GM10248 (cell line): ENCODE results near the gene SURF1.
"Not testable (repeated sequence)": the region's sequence is repeated elsewhere in the genome, so short reads cannot be mapped to it uniquely, and the experiment has no call there.

Experiments
- CTCF ChIA-PET: fragments of 300-600 bp; sonication (Branson Sonifier 250); formaldehyde crosslinking; extraction: SDS; loops from one replicate; lab custom pipeline; 2021; ENCODE audit warnings: antibody characterized with exemption; lab: Yijun Ruan, JAX
- POLR2A ChIA-PET: fragments of 350-650 bp; sonication (Branson Sonifier 250); formaldehyde crosslinking; extraction: SDS; loops from one replicate; lab custom pipeline; 2020; ENCODE audit warnings: antibody characterized with exemption; lab: Yijun Ruan, JAX
- DNase-seq: peaks from one replicate; pipeline ENCODE4 v3.0.0; 2012; ENCODE audit errors: extremely low spot score
- TF ChIP-seq, protein P1 (sequence below): IDR thresholded peaks from 2 replicates; pipeline ENCODE4 v1.5.1; 2012; ENCODE audit warnings: mild to moderate bottlenecking, low read depth; ENCODE audit errors: extremely low read depth, missing control alignments, control extremely low read depth

The SURF1 gene

DNA sequence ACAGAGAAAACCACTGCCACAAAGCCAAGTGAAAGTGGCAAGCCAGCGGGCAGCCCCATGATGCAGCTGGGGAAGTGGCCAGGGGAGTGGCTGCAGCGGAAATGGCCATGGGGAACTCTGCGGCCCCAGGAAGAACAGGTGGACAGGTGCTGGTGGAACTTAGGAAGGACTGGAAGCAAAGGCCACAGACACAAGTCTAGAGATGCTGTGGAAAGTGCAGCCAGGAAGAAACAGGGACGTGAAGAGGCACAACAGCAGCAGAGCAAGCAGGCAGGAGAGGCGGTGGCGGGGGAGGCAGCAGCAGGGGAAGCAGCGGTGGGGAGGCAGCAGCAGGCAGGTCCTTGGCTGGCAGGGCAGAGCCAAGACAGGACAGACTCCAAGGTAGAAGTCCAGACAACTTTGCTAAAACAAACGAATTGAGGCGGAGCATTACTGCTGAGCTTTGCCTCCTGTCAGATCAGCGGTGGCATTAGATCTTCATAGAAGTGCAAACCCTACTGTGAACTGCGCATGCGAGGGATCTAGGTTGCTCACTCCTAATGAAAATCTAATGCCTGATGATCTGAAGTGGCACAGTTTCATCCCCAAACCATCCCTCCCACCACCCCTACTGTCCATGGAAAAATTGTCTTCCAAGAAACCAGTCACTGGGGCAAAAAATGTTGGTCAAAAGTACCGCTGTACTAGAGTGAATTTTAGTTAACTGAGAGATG, 32.1 kb downstream of the SURF1 start:
- CTCF ChIA-PET = no interaction called here
- POLR2A ChIA-PET = no interaction called here
- no peak for DNase-seq
- TF ChIP-seq, protein P1, sequence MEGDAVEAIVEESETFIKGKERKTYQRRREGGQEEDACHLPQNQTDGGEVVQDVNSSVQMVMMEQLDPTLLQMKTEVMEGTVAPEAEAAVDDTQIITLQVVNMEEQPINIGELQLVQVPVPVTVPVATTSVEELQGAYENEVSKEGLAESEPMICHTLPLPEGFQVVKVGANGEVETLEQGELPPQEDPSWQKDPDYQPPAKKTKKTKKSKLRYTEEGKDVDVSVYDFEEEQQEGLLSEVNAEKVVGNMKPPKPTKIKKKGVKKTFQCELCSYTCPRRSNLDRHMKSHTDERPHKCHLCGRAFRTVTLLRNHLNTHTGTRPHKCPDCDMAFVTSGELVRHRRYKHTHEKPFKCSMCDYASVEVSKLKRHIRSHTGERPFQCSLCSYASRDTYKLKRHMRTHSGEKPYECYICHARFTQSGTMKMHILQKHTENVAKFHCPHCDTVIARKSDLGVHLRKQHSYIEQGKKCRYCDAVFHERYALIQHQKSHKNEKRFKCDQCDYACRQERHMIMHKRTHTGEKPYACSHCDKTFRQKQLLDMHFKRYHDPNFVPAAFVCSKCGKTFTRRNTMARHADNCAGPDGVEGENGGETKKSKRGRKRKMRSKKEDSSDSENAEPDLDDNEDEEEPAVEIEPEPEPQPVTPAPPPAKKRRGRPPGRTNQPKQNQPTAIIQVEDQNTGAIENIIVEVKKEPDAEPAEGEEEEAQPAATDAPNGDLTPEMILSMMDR = no peak

DNA sequence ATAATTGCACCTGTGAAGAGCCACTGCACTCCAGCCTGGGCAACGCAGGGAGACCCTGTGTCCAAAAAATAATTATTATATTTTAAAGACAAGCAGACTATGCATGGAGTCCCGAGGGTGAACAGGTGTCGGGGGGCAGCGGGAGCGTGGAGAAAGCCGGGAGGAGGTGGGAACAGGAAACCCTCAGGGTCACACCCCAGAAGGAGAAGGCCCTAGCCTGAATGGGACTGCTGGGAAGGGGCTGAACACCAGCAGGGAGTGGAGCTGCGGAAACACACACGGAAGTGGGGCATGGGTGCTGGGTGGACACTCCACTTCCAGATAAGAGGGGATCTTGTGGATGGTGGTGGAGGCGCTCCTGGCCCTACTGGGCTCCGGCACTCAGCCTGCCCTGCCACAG, 33.1 kb downstream of the SURF1 start:
- no peak for DNase-seq
- TF ChIP-seq, protein P1 = no peak
- CTCF ChIA-PET = no interaction called here
- POLR2A ChIA-PET = no interaction called here

DNA sequence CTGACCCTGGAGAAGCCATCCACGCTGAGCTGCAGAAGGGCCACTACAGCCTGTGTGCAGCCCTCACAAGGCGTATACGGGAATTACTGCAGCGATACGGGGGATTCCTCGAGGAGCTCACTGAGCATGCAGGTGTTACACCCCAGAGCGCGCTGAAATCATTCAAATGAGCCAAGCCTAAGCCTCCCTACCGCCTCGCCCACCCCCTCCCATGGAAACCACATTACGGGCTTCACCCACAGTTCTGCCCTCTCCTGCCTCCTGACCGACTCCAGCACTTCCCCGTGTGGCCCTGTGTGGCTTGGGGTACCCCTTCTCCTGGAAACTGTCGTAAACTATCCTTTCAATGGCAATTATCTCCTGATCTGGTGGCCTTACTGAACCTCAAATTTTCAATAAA, 33.6 kb downstream of the SURF1 start:
- ChIA-PET CTCF (no interaction called here), POLR2A (interaction anchor here (0.6 kb wide), 1 partner anchor 135 kb away, joined by 4 read pairs; no protein-coding TSS in a partner anchor)
- TF ChIP-seq, protein P1 = no peak
- no peak for DNase-seq

DNA sequence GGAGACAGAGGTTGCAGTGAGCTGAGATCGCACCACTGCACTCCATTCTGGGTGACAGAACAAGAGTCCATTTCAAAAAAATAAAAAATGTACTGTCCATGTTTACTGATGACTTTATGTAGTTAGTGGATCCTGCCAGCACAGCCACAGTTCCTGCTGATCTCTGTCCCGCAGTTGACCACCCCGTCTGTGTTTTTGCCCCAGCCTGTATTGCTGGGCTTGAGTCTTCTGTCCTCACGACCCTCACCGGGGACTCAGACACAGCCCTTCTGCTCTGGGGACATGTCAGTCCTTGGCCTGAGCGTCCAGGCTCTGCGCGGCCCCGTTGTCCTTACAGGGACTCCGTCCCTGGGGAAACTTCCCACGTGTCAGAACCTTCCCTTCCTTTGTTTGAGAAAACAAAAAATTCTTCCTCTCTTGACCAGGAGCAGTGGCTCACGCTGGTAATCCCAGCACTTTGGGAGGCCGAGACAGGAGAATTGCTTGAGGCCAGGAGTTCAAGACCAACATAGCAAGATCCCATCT, 34.8 kb downstream of the SURF1 start:
- ChIA-PET POLR2A (no interaction called here), CTCF (interaction anchor here (0.8 kb wide), 1 partner anchor 8 kb away, joined by 4 read pairs; no protein-coding TSS in a partner anchor)
- no peak for DNase-seq
- TF ChIP-seq, protein P1 = no peak

DNA sequence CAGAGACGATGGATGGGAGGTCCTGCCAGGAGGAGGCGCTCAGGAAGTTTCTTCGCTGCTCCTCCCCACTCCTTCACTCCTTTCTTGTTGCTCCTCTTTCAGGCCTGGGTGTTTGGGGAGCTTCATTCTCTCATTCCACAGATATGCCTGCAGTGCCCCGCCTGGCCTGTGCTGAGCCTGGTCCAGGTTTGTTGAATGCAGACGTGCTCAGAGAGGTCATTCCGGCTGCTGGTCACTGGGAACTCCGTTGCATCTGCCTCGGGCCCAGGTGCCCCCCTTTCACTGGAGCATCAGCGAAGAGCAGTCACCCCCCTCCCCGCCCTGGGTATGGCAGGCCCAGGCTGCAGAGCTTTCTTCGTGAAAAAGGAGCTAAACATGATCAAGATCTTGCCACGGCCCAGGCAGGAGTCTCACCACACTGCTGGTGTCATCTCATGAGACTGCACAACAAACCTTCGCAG, 35.8 kb downstream of the SURF1 start:
- ChIA-PET POLR2A (no interaction called here), CTCF (interaction anchor here (0.8 kb wide), 1 partner anchor 9 kb away, joined by 4 read pairs; no protein-coding TSS in a partner anchor)
- TF ChIP-seq, protein P1 = no peak
- no peak for DNase-seq

DNA sequence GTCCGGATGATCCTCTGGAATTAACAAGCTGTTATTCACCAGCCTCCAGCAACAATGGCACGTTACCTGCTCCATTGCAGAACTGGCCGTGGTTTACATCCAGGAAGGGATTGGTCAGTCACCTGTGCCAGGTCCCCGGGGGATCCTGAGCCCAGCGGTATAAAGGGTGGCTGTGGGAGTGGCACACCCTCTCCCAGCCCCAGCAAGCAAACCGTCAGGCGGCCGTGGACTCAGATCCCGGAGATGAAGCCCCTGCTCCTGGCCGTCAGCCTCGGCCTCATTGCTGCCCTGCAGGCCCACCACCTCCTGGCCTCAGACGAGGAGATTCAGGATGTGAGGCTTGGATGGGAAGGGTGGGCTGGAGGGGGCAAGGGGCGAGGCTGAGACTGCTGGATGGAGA, 38.7 kb downstream of the SURF1 start:
- POLR2A ChIA-PET, CTCF ChIA-PET, DNase-seq: not testable (repeated sequence)

DNA sequence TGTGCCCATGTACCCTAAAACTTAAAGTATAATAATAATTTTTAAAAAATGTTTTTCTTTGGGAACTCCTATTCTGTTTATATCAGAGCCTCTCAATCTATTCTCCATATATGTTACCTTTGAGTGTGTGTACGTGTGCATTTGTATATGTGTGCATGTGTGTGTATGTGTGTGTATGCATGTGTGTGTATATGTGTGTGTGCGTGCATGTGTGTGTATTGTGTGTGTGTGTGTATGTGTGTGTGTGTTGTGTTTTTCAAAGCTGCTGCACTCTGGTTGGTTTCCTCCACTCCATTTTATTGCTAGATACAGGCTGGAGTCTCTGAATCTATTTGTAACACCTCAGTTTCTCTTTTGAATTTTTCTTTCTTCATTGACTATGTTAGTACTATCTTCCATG, 40.3 kb downstream of the SURF1 start:
- DNase-seq = no peak
- POLR2A ChIA-PET = no interaction called here
- CTCF ChIA-PET = no interaction called here
- TF ChIP-seq, protein P1 = no peak
